Measurements from ENCODE around the gene SLFN13.
"Not testable (repeated sequence)": the region's sequence is repeated elsewhere in the genome, so short reads cannot be mapped to it uniquely, and the experiment has no call there.

The SLFN13 gene

GRCh38 chr17:35468475-35468874 lies 19.9 kb upstream of the SLFN13 start:
- no peaks in the 10 kb centered on the region for H3K36me3 ChIP-seq (replicated peaks)
- H3K27me3 ChIP-seq (replicated peaks) = peaks cover under 1% of the 10 kb centered on the region
- H3K4me3 ChIP-seq (ENCODE audit: low read depth, low read length) = no peak overlapping the region
- no peak for DNase-seq
- no peak overlapping the region for H3K27ac ChIP-seq
- in situ Hi-C loops (cut with HindIII; ENCODE audit: low pct_ligation_motif_present, low sequenced_read_pairs) = no loop called here
- TF ChIP-seq CTCF (IDR thresholded peaks at IDR 0.05; ENCODE audit: low read depth, low read length, missing control alignments) = no peak

DNA sequence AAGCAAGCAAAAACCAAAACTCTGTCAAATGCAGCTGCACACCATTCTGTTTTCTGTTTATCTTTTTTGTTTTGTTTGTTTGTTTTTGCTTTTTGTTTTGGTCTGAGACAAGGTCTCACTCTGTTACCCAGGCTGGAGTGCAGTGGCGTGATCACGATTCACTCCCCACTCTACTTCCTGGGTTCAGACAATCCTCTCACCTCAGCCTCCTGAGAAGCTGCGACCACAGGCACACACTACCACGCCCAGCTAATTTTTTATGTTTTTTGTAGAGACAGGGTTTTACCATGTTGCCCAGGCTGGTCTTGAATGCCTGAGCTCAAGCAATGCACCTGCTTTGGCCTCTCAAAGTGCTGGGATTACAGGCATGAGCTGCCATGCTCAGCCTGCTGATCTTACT lies 19.3 kb upstream of the SLFN13 start:
- no peaks in the 10 kb centered on the region for H3K36me3 ChIP-seq (replicated peaks)
- H3K4me3 ChIP-seq (ENCODE audit: low read depth, low read length) = no peak overlapping the region
- no peak for TF ChIP-seq CTCF (IDR thresholded peaks at IDR 0.05; ENCODE audit: low read depth, low read length, missing control alignments)
- no peak for DNase-seq
- H3K27ac ChIP-seq = no peak overlapping the region
- H3K27me3 ChIP-seq (replicated peaks) = peaks cover 7% of the 10 kb centered on the region
- in situ Hi-C loops (cut with HindIII; ENCODE audit: low pct_ligation_motif_present, low sequenced_read_pairs) = no loop called here

DNA sequence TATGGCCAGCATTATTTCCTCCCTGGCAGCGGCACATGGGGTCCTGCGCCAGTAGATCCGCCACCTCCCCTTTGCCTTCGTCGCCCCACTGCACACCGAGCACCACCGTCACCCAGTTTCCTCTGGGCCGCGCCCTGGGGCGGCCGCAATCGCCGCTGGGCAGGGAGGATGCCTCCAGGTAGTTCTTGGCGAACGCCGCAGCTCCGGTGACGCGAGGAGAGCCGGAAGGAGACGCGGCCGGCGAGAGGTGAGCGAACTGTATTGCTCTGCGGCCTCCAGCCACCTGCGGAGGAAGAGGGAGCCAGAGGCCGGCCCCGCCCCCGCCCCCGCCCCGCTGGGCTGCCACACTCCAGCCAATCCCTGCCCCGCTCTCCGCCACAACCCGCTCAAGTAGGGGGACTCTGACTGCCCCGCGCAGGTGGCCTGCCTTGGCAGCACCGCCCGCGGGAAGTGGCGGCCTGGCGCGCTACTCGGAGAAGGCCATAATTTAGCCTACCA lies 11.8 kb upstream of the SLFN13 start:
- no peak for DNase-seq
- Histone ChIP-seq H3K36me3 (replicated peaks) (no peaks in the 10 kb centered on the region), H3K27ac (no peak overlapping the region), H3K4me3 (ENCODE audit: low read depth, low read length) (no peak overlapping the region), H3K27me3 (replicated peaks) (peaks cover 50% of the 10 kb centered on the region)
- no peak for TF ChIP-seq CTCF (IDR thresholded peaks at IDR 0.05; ENCODE audit: low read depth, low read length, missing control alignments)
- in situ Hi-C loops (cut with HindIII; ENCODE audit: low pct_ligation_motif_present, low sequenced_read_pairs) = no loop called here

DNA sequence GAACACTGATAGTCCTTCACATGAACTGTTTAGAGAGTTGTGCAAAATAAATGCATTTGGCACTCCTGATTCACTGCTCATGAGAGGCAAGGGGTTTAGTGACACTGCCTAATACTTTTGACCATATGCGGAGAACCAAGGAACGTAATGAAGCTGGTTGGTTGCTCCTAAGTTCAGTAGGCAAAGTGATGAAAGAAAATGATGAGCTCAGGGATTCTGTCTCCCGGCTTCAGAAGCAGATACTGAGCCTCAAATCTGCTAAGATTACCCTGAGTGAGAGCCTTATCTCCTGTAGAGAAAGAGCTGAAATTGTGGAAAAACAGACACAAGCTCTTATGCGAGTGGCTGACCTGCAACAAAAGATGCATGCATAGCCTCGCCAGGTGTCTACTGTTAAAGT lies 5.5 kb upstream of the SLFN13 start:
- H3K4me3 ChIP-seq (ENCODE audit: low read depth, low read length); H3K36me3 ChIP-seq (replicated peaks); in situ Hi-C loops (cut with HindIII; ENCODE audit: low pct_ligation_motif_present, low sequenced_read_pairs); H3K27ac ChIP-seq; DNase-seq: not testable (repeated sequence)
- peaks cover 33% of the 10 kb centered on the region for H3K27me3 ChIP-seq (replicated peaks)

- Histone ChIP-seq H3K4me3 (ENCODE audit: low read depth, low read length) (no peak overlapping the region), H3K36me3 (replicated peaks) (no peaks in the 10 kb centered on the region), H3K27me3 (replicated peaks) (peaks cover 34% of the 10 kb centered on the region), H3K27ac (no peak overlapping the region)
- DNase-seq = no peak
- TF ChIP-seq CTCF (IDR thresholded peaks at IDR 0.05; ENCODE audit: low read depth, low read length, missing control alignments) = no peak
- in situ Hi-C loops (cut with HindIII; ENCODE audit: low pct_ligation_motif_present, low sequenced_read_pairs) = no loop called here
Measured at GRCh38 chr17:35453171-35453570, 4.6 kb upstream of the SLFN13 start.

DNA sequence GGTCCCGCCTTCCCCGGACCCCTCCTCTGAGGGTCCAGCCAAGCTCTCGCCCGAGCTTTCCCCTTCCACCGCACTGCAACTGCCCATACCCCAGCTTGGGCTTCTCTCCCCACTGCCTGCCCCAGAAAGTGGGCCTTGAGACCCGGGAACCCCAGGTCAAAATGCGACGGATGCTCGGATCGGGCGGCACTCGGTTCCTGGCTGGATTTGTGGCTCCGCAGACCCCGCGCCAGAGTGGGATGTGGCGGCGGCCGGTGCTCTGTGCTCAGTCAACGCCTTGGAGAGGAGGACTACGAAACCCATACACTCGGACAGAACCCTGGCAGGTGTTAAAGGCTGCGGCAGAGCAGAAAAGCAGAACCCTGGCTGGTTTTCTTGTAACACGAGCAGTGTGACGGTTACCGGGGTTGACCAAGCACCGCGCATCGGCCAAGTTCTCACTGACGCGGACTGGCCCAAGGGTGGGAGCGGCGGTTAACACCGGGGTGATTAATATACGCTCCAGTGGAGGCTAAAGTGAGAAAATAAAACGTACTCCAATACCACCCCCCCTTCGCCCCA lies 885 bp upstream of the SLFN13 start:
- TF ChIP-seq CTCF (IDR thresholded peaks at IDR 0.05; ENCODE audit: low read depth, low read length, missing control alignments) = no peak
- H3K27ac ChIP-seq = no peak overlapping the region
- H3K27me3 ChIP-seq (replicated peaks) = peaks cover 24% of the 10 kb centered on the region

More for the DNA sequence above, 885 bp upstream of the SLFN13 start:
- DNase-seq = no peak
- in situ Hi-C loops (cut with HindIII; ENCODE audit: low pct_ligation_motif_present, low sequenced_read_pairs) = no loop called here
- no peaks in the 10 kb centered on the region for H3K36me3 ChIP-seq (replicated peaks)
- H3K4me3 ChIP-seq (ENCODE audit: low read depth, low read length) = peak overlapping the region; percentile 30

Measured in brain microvascular endothelial cell (primary cell).